ENCODE measurements around the gene KIAA1217. TPM values are rescaled to one million over a fixed set of nuclear protein-coding genes. Genes with fewer than 3 reads are reported as not detected.
A peak's percentile ranks its signal among the peaks of the same experiment; 100 is the strongest.

The KIAA1217 gene
- total RNA-seq, 1 experiment from 2014 or later = 23.4 TPM

- ChIA-PET POLR2A (no interaction called here), CTCF (no interaction called here)
- H3K4me1 Mint-ChIP-seq = peaks cover 27% of the 10 kb centered on the region
- no peak overlapping the region for H3K4me3 Mint-ChIP-seq
- ATAC-seq = no peak
- TF ChIP-seq GRHL2 (CRISPR knock-in tag; IDR thresholded peaks at IDR 0.05; ENCODE audit: insufficient replicate concordance, severe bottlenecking) = no peak
- TF ChIP-seq, protein P1, sequence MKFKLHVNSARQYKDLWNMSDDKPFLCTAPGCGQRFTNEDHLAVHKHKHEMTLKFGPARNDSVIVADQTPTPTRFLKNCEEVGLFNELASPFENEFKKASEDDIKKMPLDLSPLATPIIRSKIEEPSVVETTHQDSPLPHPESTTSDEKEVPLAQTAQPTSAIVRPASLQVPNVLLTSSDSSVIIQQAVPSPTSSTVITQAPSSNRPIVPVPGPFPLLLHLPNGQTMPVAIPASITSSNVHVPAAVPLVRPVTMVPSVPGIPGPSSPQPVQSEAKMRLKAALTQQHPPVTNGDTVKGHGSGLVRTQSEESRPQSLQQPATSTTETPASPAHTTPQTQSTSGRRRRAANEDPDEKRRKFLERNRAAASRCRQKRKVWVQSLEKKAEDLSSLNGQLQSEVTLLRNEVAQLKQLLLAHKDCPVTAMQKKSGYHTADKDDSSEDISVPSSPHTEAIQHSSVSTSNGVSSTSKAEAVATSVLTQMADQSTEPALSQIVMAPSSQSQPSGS (CRISPR knock-in tag; IDR thresholded peaks at IDR 0.05; ENCODE audit: borderline replicate concordance, low read depth) = no peak
- no peaks in the 10 kb centered on the region for H3K9me3 Mint-ChIP-seq
- 0 out of 2 replicates have a peak, but pooled peaks cover 5% of the 10 kb centered on the region for H3K36me3 Mint-ChIP-seq
- no peaks in the 10 kb centered on the region for H3K27me3 Mint-ChIP-seq (ENCODE audit: low read depth)
- peak overlapping the region; percentile 14; the same call in 1 of the 2 replicates for H3K27ac Mint-ChIP-seq
- DNase-seq (ENCODE audit: low spot score) = no peak
Measured at GRCh38 chr10:24493165-24493564, 284.2 kb downstream of the KIAA1217 start.

DNA sequence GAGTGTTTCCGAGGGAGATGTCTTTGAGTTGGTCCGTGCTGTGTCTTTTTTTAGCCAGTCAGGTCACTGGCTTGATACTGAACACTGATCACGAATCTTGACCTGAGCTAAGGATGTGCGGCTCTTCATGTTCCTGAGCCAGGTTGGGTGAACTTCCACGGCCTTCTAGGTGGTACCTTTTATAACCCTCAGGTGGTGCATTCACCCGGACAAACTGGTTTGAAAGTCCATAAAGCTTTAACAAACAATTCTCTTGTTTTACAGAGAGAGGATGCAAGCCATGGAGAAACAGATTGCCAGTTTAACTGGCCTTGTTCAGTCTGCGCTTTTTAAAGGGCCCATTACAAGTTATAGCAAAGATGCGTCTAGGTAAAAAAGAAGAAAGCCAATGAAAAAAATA, 285.3 kb downstream of the KIAA1217 start:
- H3K36me3 Mint-ChIP-seq = 0 out of 2 replicates have a peak, but pooled peaks cover 5% of the 10 kb centered on the region
- ATAC-seq (no peak), DNase-seq (ENCODE audit: low spot score) (no peak)
- peak overlapping the region; percentile 89 for H3K27ac Mint-ChIP-seq
- peaks cover 22% of the 10 kb centered on the region for H3K4me1 Mint-ChIP-seq
- ChIA-PET POLR2A (no interaction called here), CTCF (interaction anchor here (0.8 kb wide), 1 partner anchor 63 kb away, joined by 3 read pairs; no protein-coding TSS in a partner anchor)
- H3K4me3 Mint-ChIP-seq = no peak overlapping the region
- TF ChIP-seq, protein P2, sequence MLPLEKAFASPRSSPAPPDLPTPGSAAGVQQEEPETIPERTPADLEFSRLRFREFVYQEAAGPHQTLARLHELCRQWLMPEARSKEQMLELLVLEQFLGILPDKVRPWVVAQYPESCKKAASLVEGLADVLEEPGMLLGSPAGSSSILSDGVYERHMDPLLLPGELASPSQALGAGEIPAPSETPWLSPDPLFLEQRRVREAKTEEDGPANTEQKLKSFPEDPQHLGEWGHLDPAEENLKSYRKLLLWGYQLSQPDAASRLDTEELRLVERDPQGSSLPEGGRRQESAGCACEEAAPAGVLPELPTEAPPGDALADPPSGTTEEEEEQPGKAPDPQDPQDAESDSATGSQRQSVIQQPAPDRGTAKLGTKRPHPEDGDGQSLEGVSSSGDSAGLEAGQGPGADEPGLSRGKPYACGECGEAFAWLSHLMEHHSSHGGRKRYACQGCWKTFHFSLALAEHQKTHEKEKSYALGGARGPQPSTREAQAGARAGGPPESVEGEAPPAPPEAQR (CRISPR knock-in tag; IDR thresholded peaks at IDR 0.05) = no peak
- no peak for TF ChIP-seq ZNF219 (CRISPR knock-in tag; IDR thresholded peaks at IDR 0.05; ENCODE audit: borderline replicate concordance)
- TF ChIP-seq GTF2I (CRISPR knock-in tag; conservative IDR thresholded peaks at IDR 0.05) = no peak
- TF ChIP-seq NFATC4 (CRISPR knock-in tag; IDR thresholded peaks at IDR 0.05) = no peak
- TF ChIP-seq NR1H2 (CRISPR knock-in tag; IDR thresholded peaks at IDR 0.05) = no peak
- no peak for TF ChIP-seq ERG (CRISPR knock-in tag; IDR thresholded peaks at IDR 0.05)
- TF ChIP-seq ZNF121 (CRISPR knock-in tag; IDR thresholded peaks at IDR 0.05) = no peak
- TF ChIP-seq SMAD4 (CRISPR knock-in tag; IDR thresholded peaks at IDR 0.05) = no peak
- TF ChIP-seq SP1 (CRISPR knock-in tag; conservative IDR thresholded peaks at IDR 0.05) = no peak
- TF ChIP-seq CBFB (CRISPR knock-in tag; IDR thresholded peaks at IDR 0.05; ENCODE audit: low read depth) = no peak
- no peaks in the 10 kb centered on the region for H3K9me3 Mint-ChIP-seq
- H3K27me3 Mint-ChIP-seq (ENCODE audit: low read depth) = no peaks in the 10 kb centered on the region

GRCh38 chr10:24494777-24495176, 285.8 kb downstream of the KIAA1217 start:
- no peaks in the 10 kb centered on the region for H3K9me3 Mint-ChIP-seq
- peak; percentile 78 for ATAC-seq
- H3K4me1 Mint-ChIP-seq = peaks cover 22% of the 10 kb centered on the region
- no peaks in the 10 kb centered on the region for H3K27me3 Mint-ChIP-seq (ENCODE audit: low read depth)
- H3K4me3 Mint-ChIP-seq = no peak overlapping the region
- CTCF ChIA-PET = interaction anchor here (0.6 kb wide), 1 partner anchor 22 kb away, joined by 3 read pairs; no protein-coding TSS in a partner anchor
- DNase-seq (ENCODE audit: low spot score) = peak; percentile 36
- H3K36me3 Mint-ChIP-seq = 0 out of 2 replicates have a peak, but pooled peaks cover 5% of the 10 kb centered on the region
- POLR2A ChIA-PET = no interaction called here
- H3K27ac Mint-ChIP-seq = peak overlapping the region; percentile 89
- TF ChIP-seq ERG (CRISPR knock-in tag; IDR thresholded peaks at IDR 0.05) = no peak
- no peak for TF ChIP-seq MYBL2 (CRISPR knock-in tag; IDR thresholded peaks at IDR 0.05)
- TF ChIP-seq ZNF121 (CRISPR knock-in tag; IDR thresholded peaks at IDR 0.05) = no peak
- TF ChIP-seq ZNF512 (CRISPR knock-in tag; IDR thresholded peaks at IDR 0.05; ENCODE audit: borderline replicate concordance) = no peak
- no peak for TF ChIP-seq JAZF1 (CRISPR knock-in tag; IDR thresholded peaks at IDR 0.05)
- TF ChIP-seq ETV6 (CRISPR knock-in tag; IDR thresholded peaks at IDR 0.05) = no peak
- no peak for TF ChIP-seq CTCF (IDR thresholded peaks at IDR 0.05)
- TF ChIP-seq KAT7 (CRISPR knock-in tag; IDR thresholded peaks at IDR 0.05; ENCODE audit: borderline replicate concordance) = no peak
- TF ChIP-seq SP1 (CRISPR knock-in tag; conservative IDR thresholded peaks at IDR 0.05) = no peak
- TF ChIP-seq, protein P3, sequence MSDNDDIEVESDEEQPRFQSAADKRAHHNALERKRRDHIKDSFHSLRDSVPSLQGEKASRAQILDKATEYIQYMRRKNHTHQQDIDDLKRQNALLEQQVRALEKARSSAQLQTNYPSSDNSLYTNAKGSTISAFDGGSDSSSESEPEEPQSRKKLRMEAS (CRISPR knock-in tag; IDR thresholded peaks at IDR 0.05) = no peak
- TF ChIP-seq ZNF138 (CRISPR knock-in tag; conservative IDR thresholded peaks at IDR 0.05) = no peak
- no peak for TF ChIP-seq ZNF425 (CRISPR knock-in tag; conservative IDR thresholded peaks at IDR 0.05)
